B cell (primary cell): ENCODE results near the gene RNF224. TPM values are rescaled to one million over a fixed set of nuclear protein-coding genes. Genes with fewer than 3 reads are reported as not detected.

ENCODE experiments used
- ATAC-seq: fragments of 200-7000 bp; cut with Tn5 transposase; one replicate; pipeline ENCODE4 v1.10.0; 2021; ENCODE audit warnings: low read depth, mild to moderate bottlenecking, moderate number of reproducible peaks, moderate library complexity
- CTCF ChIA-PET: fragments of 350-600 bp; sonication (Branson Sonifier 250); formaldehyde crosslinking; loops from one replicate; lab custom pipeline; 2021; ENCODE audit warnings: antibody characterized with exemption, inconsistent platforms; lab: Charles Lee
- POLR2A ChIA-PET: fragments of 350-600 bp; sonication (Branson Sonifier 250); formaldehyde crosslinking; loops from one replicate; lab custom pipeline; 2021; ENCODE audit warnings: antibody characterized with exemption; lab: Charles Lee
- DNase-seq: peaks from one replicate; pipeline ENCODE4 v3.0.0; 2013
- H2AFZ ChIP-seq: 2 replicates; pipeline ENCODE4 v1.6.1; 2012; ENCODE audit warnings: mild to moderate bottlenecking, low read depth, low read length; ENCODE audit not compliant: insufficient read depth, poor library complexity, severe bottlenecking
- H3K27ac ChIP-seq, 2 donors: 1 replicate in 1 of 2; 2 replicates in 1 of 2; pipeline ENCODE4 v1.5.1; 2012 to 2013; ENCODE audit warnings: low read length in 2 of 2, mild to moderate bottlenecking in 2 of 2, moderate library complexity in 1 of 2
- H3K27me3 ChIP-seq, 4 experiments: fragments of 200-600 bp in 1 of 4; sonication (generic) in 1 of 4; replicated peaks in 1 of 4; 1 replicate in 2 of 4; 2 replicates in 2 of 4; pipeline versions ENCODE4 v1.6.1 to v1.7.0; 2013 to 2016; ENCODE audit warnings: low read length in 3 of 4, mild to moderate bottlenecking in 2 of 4, mixed read lengths in 1 of 4, moderate library complexity in 1 of 4; ENCODE audit not compliant: insufficient read depth in 4 of 4, control insufficient read depth in 3 of 4; ENCODE audit errors: control extremely low read depth in 1 of 4
- H3K36me3 ChIP-seq, 2 experiments: replicated peaks in 1 of 2; 1 replicate in 1 of 2; 2 replicates in 1 of 2; pipeline versions ENCODE4 v1.6.1 to v1.7.1; 2013; ENCODE audit warnings: low read length in 1 of 2; ENCODE audit not compliant: insufficient read depth in 2 of 2, control insufficient read depth in 1 of 2; ENCODE audit errors: control extremely low read depth in 1 of 2, extremely low read depth in 1 of 2
- H3K4me1 ChIP-seq, 2 donors: fragments of 200-600 bp in 1 of 2; sonication (generic) in 1 of 2; 1 replicate in 1 of 2; 2 replicates in 1 of 2; pipeline versions ENCODE4 v1.5.1 to v1.6.1; 2013 to 2017; ENCODE audit warnings: low read length in 2 of 2; ENCODE audit not compliant: control insufficient read depth in 2 of 2, insufficient read depth in 2 of 2
- H3K4me2 ChIP-seq: replicated peaks from 2 replicates; pipeline ENCODE3; 2012; ENCODE audit warnings: mild to moderate bottlenecking, low read depth, low read length; ENCODE audit not compliant: poor library complexity, severe bottlenecking
- H3K4me3 ChIP-seq, 5 experiments: fragments of 200-600 bp in 1 of 5; sonication (generic) in 1 of 5; 1 replicate in 3 of 5; 2 replicates in 2 of 5; pipeline versions ENCODE4 v1.5.1 to v1.7.0; 2011 to 2016; ENCODE audit warnings: low read length in 4 of 5, mild to moderate bottlenecking in 4 of 5, low read depth in 2 of 5, control low read depth in 1 of 5, moderate library complexity in 1 of 5; ENCODE audit not compliant: insufficient read depth in 1 of 5; ENCODE audit errors: control extremely low read depth in 1 of 5, extremely low read depth in 1 of 5
- H3K79me2 ChIP-seq: fragments of 200-600 bp; sonication (generic); one replicate; pipeline ENCODE4 v1.6.0; 2016; ENCODE audit warnings: low read length; ENCODE audit not compliant: control insufficient read depth, insufficient read depth
- H3K9ac ChIP-seq: fragments of 200-600 bp; sonication (generic); 2 replicates; pipeline ENCODE4 v1.6.1; 2017; ENCODE audit warnings: mild to moderate bottlenecking, low read length, moderate library complexity
- H3K9me3 ChIP-seq, 3 donors: one replicate each; pipeline versions ENCODE4 v1.6.1 to v1.7.1; 2013; ENCODE audit warnings: low read length in 2 of 3; ENCODE audit not compliant: control insufficient read depth in 2 of 3, insufficient read depth in 1 of 3; ENCODE audit errors: control extremely low read depth in 1 of 3
- H4K20me1 ChIP-seq: 2 replicates; pipeline ENCODE4 v1.6.0; 2012; ENCODE audit warnings: mild to moderate bottlenecking, low read length; ENCODE audit not compliant: insufficient read depth, control insufficient read depth, poor library complexity, severe bottlenecking
- H3K27ac Mint-ChIP-seq: one replicate; pipeline ENCODE4 v1.8.0; 2021; ENCODE audit warnings: mixed read lengths
- H3K27me3 Mint-ChIP-seq: one replicate; pipeline ENCODE4 v1.8.0; 2021; ENCODE audit warnings: mixed read lengths
- H3K4me1 Mint-ChIP-seq: one replicate; pipeline ENCODE4 v1.8.0; 2021; ENCODE audit warnings: mixed read lengths
- H3K4me3 Mint-ChIP-seq: one replicate; pipeline ENCODE4 v1.8.0; 2021; ENCODE audit warnings: mixed read lengths
- H3K9me3 Mint-ChIP-seq: one replicate; pipeline ENCODE4 v1.8.0; 2022; ENCODE audit warnings: mixed read lengths; ENCODE audit not compliant: insufficient read depth
- CTCF ChIP-seq: fragments of 200-600 bp; IDR thresholded peaks from one replicate; pipeline ENCODE4 v1.8.0; 2022; ENCODE audit warnings: antibody characterized with exemption, mild to moderate bottlenecking
- EZH2 ChIP-seq: IDR thresholded peaks from 2 replicates; pipeline ENCODE4 v1.6.1; 2012; ENCODE audit warnings: borderline replicate concordance, low read depth, mild to moderate bottlenecking, moderate library complexity, low read length; ENCODE audit not compliant: insufficient read depth, poor library complexity, severe bottlenecking
- WGBS: methylation state at CpG from one replicate; pipeline ENCODE4 v1.1.5; 2013; ENCODE audit warnings: missing lambda C conversion rate; ENCODE audit not compliant: insufficient coverage; 5-methylcytosine and 5-hydroxymethylcytosine counted together
- intact Hi-C: fragments of 100-400 bp; cut with micrococcal nuclease; formaldehyde crosslinking; loops from one replicate; pipeline ENCODE4 v1.10.0; 2022
- polyA plus RNA-seq: library from polyadenylated mRNA; depleted of rRNA; stranded (reverse); fragments of >200 nt; gene quantifications from 2 replicates; pipeline ENCODE4 v1.2.3, GENCODE V29; 2012
- total RNA-seq, 2 donors: library from RNA; stranded (reverse); fragments of 120-200 nt in 1 of 2; gene quantifications; 1 replicate in 1 of 2; 2 replicates in 1 of 2; pipeline versions ENCODE4 v1.2.3 to v1.2.4, GENCODE V29; 2013 to 2022

Gene RNF224
- total and polyA plus RNA-seq, 2 donors (not counting 1 experiment from before 2014, with no cell fraction given): not detected

DNA sequence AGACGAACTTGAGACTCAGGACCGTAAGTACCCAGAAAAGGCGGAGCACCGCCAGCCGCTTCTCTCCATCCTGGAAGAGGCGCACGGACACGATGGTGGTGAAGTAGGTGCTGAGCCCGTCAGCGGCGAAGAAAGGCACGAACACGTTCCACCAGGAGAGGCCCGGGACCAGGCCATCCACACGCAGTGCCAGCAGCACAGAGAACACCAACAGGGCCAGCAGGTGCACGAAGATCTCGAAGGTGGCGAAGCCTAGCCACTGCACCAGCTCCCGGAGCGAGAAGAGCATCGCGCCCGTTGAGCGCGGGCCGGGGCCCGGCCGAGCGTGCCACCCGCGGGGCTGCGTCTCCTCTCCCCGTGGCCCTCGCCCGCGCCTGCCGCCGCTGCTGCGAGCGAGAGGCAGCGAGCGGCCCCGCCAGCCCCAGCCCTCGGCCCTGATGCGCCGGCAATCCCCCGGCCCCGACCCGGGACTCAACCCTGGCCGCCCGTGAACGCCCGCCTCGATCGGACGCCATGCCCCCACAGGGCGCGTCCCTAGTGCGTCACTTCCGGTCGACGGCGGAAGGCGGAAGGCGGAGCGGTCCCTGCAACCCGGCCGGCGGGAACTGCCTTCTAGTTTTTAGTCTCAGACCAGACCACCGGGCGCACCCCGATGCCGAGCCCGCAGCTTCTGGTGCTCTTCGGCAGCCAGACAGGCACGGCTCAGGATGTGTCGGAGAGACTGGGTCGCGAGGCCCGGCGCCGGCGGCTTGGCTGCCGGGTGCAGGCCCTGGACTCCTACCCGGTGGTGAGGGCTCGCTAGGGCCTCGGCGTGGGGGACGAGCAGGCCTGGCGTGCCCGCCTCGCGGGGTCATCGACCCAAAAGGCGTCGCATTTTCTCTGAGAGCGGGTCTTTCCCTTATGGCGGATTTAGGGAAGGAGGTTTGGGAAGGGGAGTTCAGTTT lies 21.9 kb upstream of the RNF224 start, which contains the start of the genes NDOR1 and TMEM203:
NDOR1 (plus strand) TSS at position 575 of the 944 bp plus-strand sequence; CDS start at position 653, 78 bp downstream.
TMEM203 (minus strand) TSS at position 523 of the 944 bp plus-strand sequence; CDS start at position 289, 234 bp downstream.
- peaks cover 46% of the 10 kb centered on the region for H3K4me1 Mint-ChIP-seq
- peak; percentile 94 for DNase-seq

GRCh38 chr9:137206602-137207001 lies 20.7 kb upstream of the RNF224 start:
- no peaks in the 10 kb centered on the region for H3K27me3 Mint-ChIP-seq
- peak overlapping the region; percentile 84 for H3K9ac ChIP-seq
- no peak overlapping the region for H2AFZ ChIP-seq
- H4K20me1 ChIP-seq: peaks cover 43% of the 10 kb centered on the region
- no peaks in the 10 kb centered on the region for H3K27me3 ChIP-seq
- ChIA-PET POLR2A (interaction anchor here (1.1 to 2.1 kb wide), 4 partner anchors 16 to 77 kb away, joined by 3 to 10 read pairs (median 4); partner anchors contain the start of genes ANAPC2, RNF208, SSNA1 and TUBB4B), CTCF (interaction anchor here (1.3 to 2.1 kb wide), 3 partner anchors 19 to 30 kb away, joined by 4 to 5 read pairs (median 4); partner anchors contain the start of genes CYSRT1 and RNF224)
- peaks cover 31 to 44% of the 10 kb centered on the region in 2 donors for H3K4me1 ChIP-seq
- no peaks in the 10 kb centered on the region for H3K9me3 ChIP-seq
- H3K4me1 Mint-ChIP-seq: peaks cover 37% of the 10 kb centered on the region
- peaks cover 58% of the 10 kb centered on the region for H3K79me2 ChIP-seq
- peak overlapping the region; percentile 93 for H3K4me3 Mint-ChIP-seq
- DNase-seq (no peak), ATAC-seq (no peak)
- peak overlapping the region; percentile 85 for H3K4me2 ChIP-seq
- H3K27ac Mint-ChIP-seq: peak overlapping the region; percentile 88
- H3K4me3 ChIP-seq: peak overlapping the region in 1 of 5 experiments; percentile 66
- H3K27ac ChIP-seq: no peak overlapping the region
- H3K9me3 Mint-ChIP-seq: no peaks in the 10 kb centered on the region
- TF ChIP-seq CTCF: no peak
- TF ChIP-seq EZH2: no peak
- 86% methylated on average over 7 of the region's 7 CpGs for WGBS
- H3K36me3 ChIP-seq: peaks cover 0 to 5% of the 10 kb centered on the region in 2 experiments
- intact Hi-C loops: loop anchor here (10.0 kb wide), 1 partner anchor 322 kb away; the partner anchor contains the start of gene TRAF2

More for the DNA sequence above, 21.9 kb upstream of the RNF224 start, which contains the start of the genes NDOR1 and TMEM203:
- intact Hi-C loops: loop anchor here (1.0 to 10.0 kb wide), 4 partner anchors 17 to 321 kb away; partner anchors contain the start of genes ANAPC2, SSNA1 and TRAF2
- ChIA-PET CTCF (interaction anchor here (1.2 to 1.6 kb wide), 2 partner anchors 18 to 22 kb away, joined by 3 to 4 read pairs; partner anchors contain the start of gene RNF224), POLR2A (interaction anchor here (1.1 to 2.1 kb wide), 4 partner anchors 16 to 76 kb away, joined by 3 to 10 read pairs (median 4); partner anchors contain the start of genes ANAPC2, RNF208 and SSNA1)
- peak; percentile 35 for ATAC-seq
- Mint-ChIP-seq H3K27ac (peak within 1 kb of the TSS; percentile 90), H3K4me3 (peak within 1 kb of the TSS; percentile 93), H3K27me3 (no peaks in the 10 kb centered on the region), H3K9me3 (no peaks in the 10 kb centered on the region)
- under 1% methylated on average over 98 of the region's 98 CpGs for WGBS
- Histone ChIP-seq H2AFZ (peak within 1 kb of the TSS; percentile 88), H3K27me3 (no peaks in the 10 kb centered on the region), H3K9me3 (no peaks in the 10 kb centered on the region), H3K4me1 (peaks cover 37 to 50% of the 10 kb centered on the region in 2 donors), H3K79me2 (peaks cover 61% of the 10 kb centered on the region), H3K9ac (peak within 1 kb of the TSS; percentile 84), H3K4me3 (peak within 1 kb of the TSS; percentile 66 to 96 (median 86)), H3K36me3 (peaks cover 0 to 5% of the 10 kb centered on the region in 2 experiments), H3K27ac (peak within 1 kb of the TSS; percentile 73 to 89), H3K4me2 (peak within 1 kb of the TSS; percentile 85), H4K20me1 (peaks cover 43% of the 10 kb centered on the region)
- TF ChIP-seq EZH2: no peak
